Esophagus muscularis mucosa (tissue), 4 donors: ENCODE data around the gene PTCH1. TPM values are rescaled to one million over a fixed set of nuclear protein-coding genes. Genes with fewer than 3 reads are reported as not detected.

ENCODE experiments used
- DNase-seq: peaks from one replicate; pipeline ENCODE4 v3.0.0-alpha.2; 2017; ENCODE audit errors: extremely low spot score
- H3K27ac ChIP-seq, 4 donors: fragments of 200-600 bp; sonication (generic); replicated peaks in 1 of 4; 1 replicate in 3 of 4; 2 replicates in 1 of 4; pipeline ENCODE4 v1.5.1; 2016 to 2019; ENCODE audit warnings: mild to moderate bottlenecking in 1 of 4
- H3K27me3 ChIP-seq, 4 donors: fragments of 200-600 bp; sonication (generic); one replicate each; pipeline versions ENCODE4 v1.5.1 to v1.6.0; 2016 to 2019
- H3K36me3 ChIP-seq, 4 donors: fragments of 200-600 bp; sonication (generic); one replicate each; pipeline ENCODE4 v1.5.1; 2016 to 2019
- H3K4me1 ChIP-seq, 4 donors: fragments of 200-600 bp; sonication (generic); one replicate each; pipeline ENCODE4 v1.5.1; 2016 to 2019
- H3K4me3 ChIP-seq, 4 donors: fragments of 200-600 bp; sonication (generic); 1 replicate in 2 of 4; 2 replicates in 2 of 4; pipeline ENCODE4 v1.5.1; 2016 to 2019; ENCODE audit warnings: mild to moderate bottlenecking in 4 of 4, moderate library complexity in 1 of 4
- H3K9me3 ChIP-seq, 4 donors: fragments of 200-600 bp; sonication (generic); 1 replicate in 3 of 4; 2 replicates in 1 of 4; pipeline ENCODE4 v1.5.1; 2016 to 2019
- CTCF ChIP-seq, 3 experiments: fragments of 200-600 bp in 2 of 3; fragments of 450-650 bp in 1 of 3; sonication (generic) in 2 of 3; IDR thresholded peaks; one replicate each; pipeline ENCODE4 v1.5.1; 2017 to 2019; ENCODE audit warnings: antibody characterized with exemption in 3 of 3, mild to moderate bottlenecking in 2 of 3, moderate library complexity in 1 of 3
- EP300 ChIP-seq: sonication (generic); formaldehyde crosslinking; IDR thresholded peaks from one replicate; pipeline ENCODE4 v1.6.1; 2017; ENCODE audit warnings: antibody characterized with exemption
- POLR2A ChIP-seq: fragments of 450-650 bp; IDR thresholded peaks from one replicate; pipeline ENCODE4 v1.6.1; 2017; ENCODE audit warnings: antibody characterized with exemption, moderate library complexity, mild to moderate bottlenecking, low read depth
- POLR2AphosphoS5 ChIP-seq, 2 donors: sonication (generic); formaldehyde crosslinking; IDR thresholded peaks; one replicate each; pipeline ENCODE4 v1.6.1; 2017; ENCODE audit warnings: antibody characterized with exemption in 2 of 2
- WGBS: methylation state at CpG from one replicate; pipeline ENCODE4 v1.1.5; 2018; 5-methylcytosine and 5-hydroxymethylcytosine counted together
- intact Hi-C: fragments of 100-400 bp; cut with DNase I; formaldehyde crosslinking; loops from one replicate; pipeline ENCODE4 v1.15.1; 2023
- total RNA-seq, 4 donors: library from RNA; depleted of rRNA; stranded (reverse); fragments of >200 nt; gene quantifications; one replicate each; pipeline versions ENCODE4 v1.1.0 to v1.2.1, GENCODE V29; 2016

The PTCH1 gene
- total RNA-seq, 4 donors from 2014 or later, result 10.8 to 25.1 (median 16.9) TPM

- DNase-seq, result no peak
- H3K36me3 ChIP-seq, result no peaks in the 10 kb centered on the region
- intact Hi-C loops, result no loop called here
- H3K4me3 ChIP-seq, result no peak overlapping the region
- H3K4me1 ChIP-seq, result peaks cover 0 to 8% (median 0%) of the 10 kb centered on the region in 4 donors
- no peaks in the 10 kb centered on the region for H3K9me3 ChIP-seq
- TF ChIP-seq POLR2AphosphoS5 (IDR thresholded peaks at IDR 0.05) (no peak), POLR2A (no peak), EP300 (no peak), CTCF (IDR thresholded peaks at IDR 0.05) (no peak)
- no peak overlapping the region for H3K27ac ChIP-seq
- WGBS, result 96% methylated on average over 9 of the region's 9 CpGs
- no peaks in the 10 kb centered on the region for H3K27me3 ChIP-seq
Observed at GRCh38 chr9:95438561-95439357, 78.0 kb downstream of the PTCH1 start.

GRCh38 chr9:95437559-95437958 is 79.2 kb downstream of the PTCH1 start:
- H3K9me3 ChIP-seq, result no peaks in the 10 kb centered on the region
- H3K27me3 ChIP-seq, result no peaks in the 10 kb centered on the region
- TF ChIP-seq POLR2A (no peak), CTCF (IDR thresholded peaks at IDR 0.05) (no peak), POLR2AphosphoS5 (IDR thresholded peaks at IDR 0.05) (no peak), EP300 (no peak)
- H3K27ac ChIP-seq, result no peak overlapping the region
- H3K36me3 ChIP-seq, result no peaks in the 10 kb centered on the region
- H3K4me1 ChIP-seq, result no peaks in the 10 kb centered on the region
- no peak overlapping the region for H3K4me3 ChIP-seq
- intact Hi-C loops, result no loop called here
- DNase-seq, result no peak
- WGBS, result 98% methylated on average over 6 of the region's 6 CpGs

GRCh38 chr9:95436416-95436815 is 80.4 kb downstream of the PTCH1 start:
- intact Hi-C loops, result no loop called here
- TF ChIP-seq CTCF (IDR thresholded peaks at IDR 0.05) (no peak), EP300 (no peak), POLR2AphosphoS5 (IDR thresholded peaks at IDR 0.05) (no peak), POLR2A (no peak)
- no peak for DNase-seq
- Histone ChIP-seq H3K27ac (no peak overlapping the region), H3K4me3 (no peak overlapping the region), H3K36me3 (no peaks in the 10 kb centered on the region), H3K9me3 (no peaks in the 10 kb centered on the region), H3K4me1 (no peaks in the 10 kb centered on the region), H3K27me3 (no peaks in the 10 kb centered on the region)
- WGBS, result 95% methylated on average over 7 of the region's 7 CpGs

- H3K27me3 ChIP-seq, result no peaks in the 10 kb centered on the region
- no peak for TF ChIP-seq EP300
- no peak for TF ChIP-seq POLR2A
- no peak for TF ChIP-seq POLR2AphosphoS5 (IDR thresholded peaks at IDR 0.05)
- TF ChIP-seq CTCF (IDR thresholded peaks at IDR 0.05), result no peak
- peaks cover 0 to 5% (median 4%) of the 10 kb centered on the region in 4 donors for H3K9me3 ChIP-seq
- H3K4me1 ChIP-seq, result no peaks in the 10 kb centered on the region
- intact Hi-C loops, result no loop called here
- no peak overlapping the region for H3K27ac ChIP-seq
- 85% methylated on average over 6 of the region's 6 CpGs for WGBS
- no peak for DNase-seq
- H3K4me3 ChIP-seq, result no peak overlapping the region
- no peaks in the 10 kb centered on the region for H3K36me3 ChIP-seq
Observed at GRCh38 chr9:95435074-95435728, 81.6 kb downstream of the PTCH1 start.
